Activated CD4-positive, alpha-beta T cell treated with anti-CD3 and anti-CD28 coated beads, Interleukin-2, amount 50 U/mL, for 1 hour (primary cell): ENCODE results near the gene TNFAIP2.
"Not testable (repeated sequence)": the region's sequence is repeated elsewhere in the genome, so short reads cannot be mapped to it uniquely, and the experiment has no call there.

ENCODE experiments used
- DNase-seq: peaks from one replicate; pipeline ENCODE4 v3.0.0-alpha.2; 2020

The TNFAIP2 gene

GRCh38 chr14:103156651-103157378, 33.6 kb downstream of the TNFAIP2 start:
- no peak for DNase-seq

- no peak for DNase-seq
Observed at GRCh38 chr14:103157969-103158368, 34.7 kb downstream of the TNFAIP2 start.

- DNase-seq: no peak
Observed at GRCh38 chr14:103158688-103159087, 35.4 kb downstream of the TNFAIP2 start.

GRCh38 chr14:103160321-103161053, 37.2 kb downstream of the TNFAIP2 start:
- no peak for DNase-seq

GRCh38 chr14:103161054-103161397, 37.8 kb downstream of the TNFAIP2 start:
- DNase-seq: no peak

- no peak for DNase-seq
Observed at GRCh38 chr14:103163199-103163598, 39.9 kb downstream of the TNFAIP2 start.

GRCh38 chr14:103164006-103164405, 40.7 kb downstream of the TNFAIP2 start:
- DNase-seq: no peak

- DNase-seq: no peak
Observed at GRCh38 chr14:103164779-103165178, 41.5 kb downstream of the TNFAIP2 start.

- DNase-seq: no peak
Observed at GRCh38 chr14:103165323-103165722, 42.1 kb downstream of the TNFAIP2 start.

- DNase-seq: no peak
Observed at GRCh38 chr14:103169954-103170353, 46.7 kb downstream of the TNFAIP2 start.

GRCh38 chr14:103171206-103171605, 47.9 kb downstream of the TNFAIP2 start:
- DNase-seq: not testable (repeated sequence)

- DNase-seq: no peak
Observed at GRCh38 chr14:103172921-103173320, 49.7 kb downstream of the TNFAIP2 start.

- not testable (repeated sequence) for DNase-seq
Observed at GRCh38 chr14:103173887-103174286, 50.6 kb downstream of the TNFAIP2 start.

- not testable (repeated sequence) for DNase-seq
Observed at GRCh38 chr14:103176176-103176575, 52.9 kb downstream of the TNFAIP2 start.

- DNase-seq: no peak
Observed at GRCh38 chr14:103177376-103177775, 54.1 kb downstream of the TNFAIP2 start.

- DNase-seq: no peak
Observed at GRCh38 chr14:103178521-103178920, 55.3 kb downstream of the TNFAIP2 start.

- no peak for DNase-seq
Observed at GRCh38 chr14:103179094-103179493, 55.8 kb downstream of the TNFAIP2 start.

- DNase-seq: no peak
Observed at GRCh38 chr14:103180331-103180730, 57.1 kb downstream of the TNFAIP2 start.

- no peak for DNase-seq
Observed at GRCh38 chr14:103184046-103184445, 60.8 kb downstream of the TNFAIP2 start.

- DNase-seq: no peak
Observed at GRCh38 chr14:103185051-103186029, 62.1 kb downstream of the TNFAIP2 start.

- no peak for DNase-seq
Observed at GRCh38 chr14:103186241-103186822, 63.1 kb downstream of the TNFAIP2 start.
